Measurements from ENCODE around the gene RASGRP4. TPM values are rescaled to one million over a fixed set of nuclear protein-coding genes. Genes with fewer than 3 reads are reported as not detected.

The RASGRP4 gene
- total RNA-seq, 3 donors from 2014 or later = 0.55 to 2.3 (median 2.0) TPM

DNA sequence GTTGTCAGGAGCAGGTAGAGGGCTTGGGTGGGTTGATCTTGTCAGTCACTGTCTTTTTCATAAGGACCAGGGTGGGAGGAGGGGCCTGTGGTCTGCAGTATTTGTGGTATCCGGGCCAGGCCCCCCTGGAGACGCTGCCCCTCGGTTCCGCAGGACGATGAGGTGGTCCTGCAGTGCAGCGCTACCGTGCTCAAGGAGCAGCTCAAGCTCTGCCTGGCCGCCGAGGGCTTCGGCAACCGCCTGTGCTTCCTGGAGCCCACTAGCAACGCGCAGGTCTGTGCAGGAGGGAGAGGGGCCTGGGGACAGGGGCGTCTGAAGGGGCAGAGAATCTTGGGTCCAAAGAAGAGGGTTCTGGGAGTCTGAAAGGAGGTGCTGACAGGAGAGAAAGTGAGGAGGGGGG, 14.6 kb upstream of the RASGRP4 start:
- no peaks in the 10 kb centered on the region for H3K36me3 ChIP-seq (ENCODE audit: low read depth)
- H3K4me3 ChIP-seq = no peak overlapping the region
- no peaks in the 10 kb centered on the region for H3K4me1 ChIP-seq (ENCODE audit: low read depth)
- DNase-seq (no peak), ATAC-seq (no peak)
- H3K9me3 ChIP-seq = no peaks in the 10 kb centered on the region
- TF ChIP-seq, protein P1, sequence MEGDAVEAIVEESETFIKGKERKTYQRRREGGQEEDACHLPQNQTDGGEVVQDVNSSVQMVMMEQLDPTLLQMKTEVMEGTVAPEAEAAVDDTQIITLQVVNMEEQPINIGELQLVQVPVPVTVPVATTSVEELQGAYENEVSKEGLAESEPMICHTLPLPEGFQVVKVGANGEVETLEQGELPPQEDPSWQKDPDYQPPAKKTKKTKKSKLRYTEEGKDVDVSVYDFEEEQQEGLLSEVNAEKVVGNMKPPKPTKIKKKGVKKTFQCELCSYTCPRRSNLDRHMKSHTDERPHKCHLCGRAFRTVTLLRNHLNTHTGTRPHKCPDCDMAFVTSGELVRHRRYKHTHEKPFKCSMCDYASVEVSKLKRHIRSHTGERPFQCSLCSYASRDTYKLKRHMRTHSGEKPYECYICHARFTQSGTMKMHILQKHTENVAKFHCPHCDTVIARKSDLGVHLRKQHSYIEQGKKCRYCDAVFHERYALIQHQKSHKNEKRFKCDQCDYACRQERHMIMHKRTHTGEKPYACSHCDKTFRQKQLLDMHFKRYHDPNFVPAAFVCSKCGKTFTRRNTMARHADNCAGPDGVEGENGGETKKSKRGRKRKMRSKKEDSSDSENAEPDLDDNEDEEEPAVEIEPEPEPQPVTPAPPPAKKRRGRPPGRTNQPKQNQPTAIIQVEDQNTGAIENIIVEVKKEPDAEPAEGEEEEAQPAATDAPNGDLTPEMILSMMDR (IDR thresholded peaks at IDR 0.05) = no peak
- intact Hi-C loops (cut with DNase I, micrococcal nuclease) = no loop called here

GRCh38 chr19:38437917-38438316, 11.9 kb upstream of the RASGRP4 start:
- Histone ChIP-seq H3K4me1 (ENCODE audit: low read depth) (no peaks in the 10 kb centered on the region), H3K9me3 (no peaks in the 10 kb centered on the region), H3K36me3 (ENCODE audit: low read depth) (no peaks in the 10 kb centered on the region), H3K4me3 (no peak overlapping the region)
- intact Hi-C loops (cut with DNase I, micrococcal nuclease) = no loop called here
- TF ChIP-seq, protein P1 (IDR thresholded peaks at IDR 0.05) = no peak
- ATAC-seq = no peak
- no peak for DNase-seq

DNA sequence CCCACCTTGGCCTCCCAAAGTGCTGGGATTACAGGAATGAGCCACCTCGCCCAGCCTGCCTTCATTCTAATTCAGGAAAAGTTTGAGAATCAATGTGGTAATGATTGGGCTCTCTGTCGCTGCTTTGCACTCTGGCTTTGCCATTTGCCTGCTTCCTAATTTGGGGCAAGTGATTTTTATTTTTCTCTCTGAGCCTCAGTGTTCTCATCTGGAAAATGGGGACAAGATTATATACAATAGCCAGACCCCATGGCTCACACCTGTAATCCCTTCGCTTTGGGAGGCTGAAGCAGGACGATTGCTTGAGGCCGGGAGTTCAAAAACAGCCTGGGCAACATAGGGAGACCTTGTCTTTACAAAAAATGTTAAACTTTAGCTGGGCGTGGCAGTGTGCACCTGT, 11.3 kb upstream of the RASGRP4 start:
- Histone ChIP-seq H3K9me3 (no peaks in the 10 kb centered on the region), H3K4me3 (no peak overlapping the region), H3K36me3 (ENCODE audit: low read depth) (no peaks in the 10 kb centered on the region), H3K4me1 (ENCODE audit: low read depth) (no peaks in the 10 kb centered on the region)
- DNase-seq (no peak), ATAC-seq (no peak)
- TF ChIP-seq, protein P1 (IDR thresholded peaks at IDR 0.05) = no peak
- intact Hi-C loops (cut with DNase I, micrococcal nuclease) = no loop called here

- peak in 1 of 3 donors; percentile 12 for DNase-seq
- Histone ChIP-seq H3K36me3 (ENCODE audit: low read depth) (no peaks in the 10 kb centered on the region), H3K4me3 (no peak overlapping the region), H3K9me3 (no peaks in the 10 kb centered on the region), H3K4me1 (ENCODE audit: low read depth) (no peaks in the 10 kb centered on the region)
- ATAC-seq = no peak
- TF ChIP-seq, protein P1 (IDR thresholded peaks at IDR 0.05) = no peak
- intact Hi-C loops (cut with DNase I, micrococcal nuclease) = no loop called here
Measured at GRCh38 chr19:38434549-38435051, 8.6 kb upstream of the RASGRP4 start.

DNA sequence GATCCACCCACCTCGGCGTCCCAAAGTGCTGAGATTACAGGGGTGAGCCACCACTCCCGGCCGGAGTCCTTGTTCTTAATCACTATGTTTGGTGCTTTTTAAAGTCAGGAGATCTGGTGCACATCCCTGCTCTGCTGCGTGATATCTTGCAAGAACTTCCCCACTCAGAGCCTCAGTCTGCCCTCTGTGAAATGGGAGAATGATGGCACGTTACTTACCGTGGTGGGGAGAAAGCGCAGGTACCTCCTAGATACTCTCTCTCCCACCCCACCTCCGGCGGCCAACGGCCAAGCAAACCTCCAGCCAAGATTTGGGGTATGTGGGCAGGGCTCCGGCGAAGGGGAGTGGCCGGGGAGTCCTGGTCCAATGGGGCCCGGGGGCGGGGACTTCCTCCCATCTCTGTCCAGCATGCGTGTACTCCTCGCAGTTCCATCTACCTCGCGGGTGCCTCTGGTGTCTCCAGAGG, 7.3 kb upstream of the RASGRP4 start, which contains the start of gene RYR1:
TSS of gene RYR1 (plus strand) at position 424 of the 466 bp plus-strand sequence. CDS start 139 bp downstream, outside the sequence.
- H3K4me3 ChIP-seq = no peak within 1 kb of the TSS
- DNase-seq = peak in 2 of 3 donors; percentile 39 to 47
- no peaks in the 10 kb centered on the region for H3K4me1 ChIP-seq (ENCODE audit: low read depth)
- no peaks in the 10 kb centered on the region for H3K9me3 ChIP-seq
- no peaks in the 10 kb centered on the region for H3K36me3 ChIP-seq (ENCODE audit: low read depth)
- TF ChIP-seq, protein P1 (IDR thresholded peaks at IDR 0.05) = no peak
- peak; percentile 71 for ATAC-seq
- intact Hi-C loops (cut with DNase I, micrococcal nuclease) = no loop called here

DNA sequence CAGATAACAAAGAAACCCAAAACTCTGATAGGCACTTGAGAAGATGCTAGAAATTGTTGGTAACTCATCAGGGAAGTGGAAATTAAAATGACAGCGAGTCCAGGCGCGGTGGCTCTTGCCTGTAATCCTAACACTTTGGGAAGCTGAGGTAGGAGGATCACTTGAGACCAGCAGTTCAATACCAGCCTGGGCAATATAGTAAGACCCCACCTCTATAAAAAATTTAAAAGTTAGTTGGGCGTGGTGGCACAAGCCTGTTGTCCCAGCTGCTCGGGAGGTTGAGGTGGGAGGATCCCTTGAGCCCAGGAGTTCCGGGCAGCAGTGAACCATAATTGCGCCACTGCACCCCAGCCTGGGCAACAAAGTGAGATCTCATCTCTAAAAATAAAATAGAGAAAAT, 4.9 kb upstream of the RASGRP4 start:
- TF ChIP-seq, protein P1 (IDR thresholded peaks at IDR 0.05) = no peak
- Histone ChIP-seq H3K4me1 (ENCODE audit: low read depth) (no peaks in the 10 kb centered on the region), H3K4me3 (no peak overlapping the region), H3K36me3 (ENCODE audit: low read depth) (no peaks in the 10 kb centered on the region), H3K9me3 (no peaks in the 10 kb centered on the region)
- intact Hi-C loops (cut with DNase I, micrococcal nuclease) = no loop called here
- ATAC-seq (no peak), DNase-seq (no peak)

Measured in mucosa of descending colon (tissue), 3 donors.